ENCODE results near the gene RAB39A. TPM values are rescaled to one million over a fixed set of nuclear protein-coding genes. Genes with fewer than 3 reads are reported as not detected.
A peak's percentile ranks its signal among the peaks of the same experiment; 100 is the strongest.

Gene RAB39A
- total and polyA plus RNA-seq, 9 of the 15 experiments (the other 6 are each of a cell fraction or from before 2014, with no cell fraction given) = not detected

DNA sequence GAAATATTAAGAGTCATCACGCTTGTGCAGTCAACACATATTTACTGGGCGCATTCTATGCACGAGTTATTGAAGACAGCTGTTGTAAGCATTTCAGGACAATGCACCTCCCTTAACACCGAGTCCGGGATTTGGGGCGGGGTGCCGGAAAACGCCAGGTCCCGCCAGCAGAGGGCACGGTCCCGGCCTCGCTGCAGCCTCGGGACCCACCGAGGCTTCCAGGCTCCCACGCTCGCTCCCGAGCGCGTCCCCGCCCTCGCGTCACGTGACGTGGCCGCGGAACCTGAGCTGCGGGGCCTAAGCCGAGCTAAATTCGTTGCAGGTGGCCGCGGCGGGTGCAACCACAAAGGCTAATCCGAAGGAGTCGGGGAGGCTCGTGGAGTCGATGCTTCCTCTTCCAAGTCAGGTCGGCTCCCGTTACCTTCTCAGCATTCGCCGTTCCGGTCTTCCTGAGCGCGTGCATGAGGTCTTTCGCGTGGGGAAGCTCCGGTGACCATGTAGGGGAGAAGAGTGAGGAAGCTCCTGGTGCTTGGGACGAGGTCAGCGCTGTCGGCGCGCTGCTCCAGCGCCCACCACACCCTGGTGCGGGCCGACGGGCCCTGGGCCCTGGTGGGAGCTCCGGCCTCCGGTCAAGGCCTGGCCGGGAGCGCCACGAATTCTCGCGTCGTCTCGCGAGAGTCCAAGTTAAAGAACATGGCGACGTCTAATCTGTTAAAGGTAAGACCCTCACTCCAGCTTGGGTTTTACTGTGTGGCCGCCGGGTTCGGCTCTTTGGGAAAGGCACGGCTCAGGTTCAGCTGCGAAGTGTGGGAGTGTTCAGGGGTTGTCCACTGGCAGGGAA is 80.6 kb downstream of the RAB39A start, which contains the start of gene CUL5 (continued):
- TF ChIP-seq MITF (IDR thresholded peaks at IDR 0.05) (peak; percentile 93), ZNF41 (CRISPR knock-in tag; conservative IDR thresholded peaks at IDR 0.05) (0 out of 2 replicates have a peak, but pooled peaks have one; percentile 16), HLTF (IDR thresholded peaks at IDR 0.05) (peak; percentile 63; the same call in 1 of the 2 replicates), POLR2G (IDR thresholded peaks at IDR 0.05; ENCODE audit: low read depth, low read length) (peak; percentile 99), MAZ (CRISPR knock-in tag; conservative IDR thresholded peaks at IDR 0.05 in 1 of 2, IDR thresholded peaks at IDR 0.05 in 1 of 2) (peak; percentile 89 to 91), ZZZ3 (IDR thresholded peaks at IDR 0.05) (peak; percentile 94), EGR1 (conservative IDR thresholded peaks at IDR 0.05) (peak; percentile 77), POLR2A (conservative IDR thresholded peaks at IDR 0.05) (peak; percentile 94), ATF7 (IDR thresholded peaks at IDR 0.05) (peak; percentile 65; the same call in 1 of the 2 replicates), NR4A1 (CRISPR knock-in tag; IDR thresholded peaks at IDR 0.05) (no peak), NR4A1 (tag; IDR thresholded peaks at IDR 0.05) (peak; percentile 81), RB1 (IDR thresholded peaks at IDR 0.05; ENCODE audit: low read depth) (peak; percentile 81), MAX (CRISPR knock-in tag; IDR thresholded peaks at IDR 0.05) (peak; percentile 95), ZNF589 (CRISPR knock-in tag; IDR thresholded peaks at IDR 0.05; ENCODE audit: low read depth) (peak; percentile 82), MECOM (CRISPR knock-in tag; IDR thresholded peaks at IDR 0.05) (no peak), FOXK1 (CRISPR knock-in tag; IDR thresholded peaks at IDR 0.05; ENCODE audit: borderline replicate concordance) (peak; percentile 94), ZNF644 (tag; IDR thresholded peaks at IDR 0.05; ENCODE audit: low read depth) (peak; percentile 79), POLR2B (IDR thresholded peaks at IDR 0.05; ENCODE audit: low read depth, partially characterized antibody) (peak; percentile 82), RBM34 (IDR thresholded peaks at IDR 0.05; ENCODE audit: borderline replicate concordance, insufficient read depth, low read length) (no peak), ESRRA (IDR thresholded peaks at IDR 0.05; ENCODE audit: borderline replicate concordance, low read depth) (peak; percentile 61; the same call in 1 of the 2 replicates), FOXJ2 (tag; IDR thresholded peaks at IDR 0.05) (peak; percentile 32; the same call in 1 of the 2 replicates), CBFA2T3 (IDR thresholded peaks at IDR 0.05) (peak; percentile 29; the same call in 1 of the 2 replicates)
- TF ChIP-seq, protein P1, sequence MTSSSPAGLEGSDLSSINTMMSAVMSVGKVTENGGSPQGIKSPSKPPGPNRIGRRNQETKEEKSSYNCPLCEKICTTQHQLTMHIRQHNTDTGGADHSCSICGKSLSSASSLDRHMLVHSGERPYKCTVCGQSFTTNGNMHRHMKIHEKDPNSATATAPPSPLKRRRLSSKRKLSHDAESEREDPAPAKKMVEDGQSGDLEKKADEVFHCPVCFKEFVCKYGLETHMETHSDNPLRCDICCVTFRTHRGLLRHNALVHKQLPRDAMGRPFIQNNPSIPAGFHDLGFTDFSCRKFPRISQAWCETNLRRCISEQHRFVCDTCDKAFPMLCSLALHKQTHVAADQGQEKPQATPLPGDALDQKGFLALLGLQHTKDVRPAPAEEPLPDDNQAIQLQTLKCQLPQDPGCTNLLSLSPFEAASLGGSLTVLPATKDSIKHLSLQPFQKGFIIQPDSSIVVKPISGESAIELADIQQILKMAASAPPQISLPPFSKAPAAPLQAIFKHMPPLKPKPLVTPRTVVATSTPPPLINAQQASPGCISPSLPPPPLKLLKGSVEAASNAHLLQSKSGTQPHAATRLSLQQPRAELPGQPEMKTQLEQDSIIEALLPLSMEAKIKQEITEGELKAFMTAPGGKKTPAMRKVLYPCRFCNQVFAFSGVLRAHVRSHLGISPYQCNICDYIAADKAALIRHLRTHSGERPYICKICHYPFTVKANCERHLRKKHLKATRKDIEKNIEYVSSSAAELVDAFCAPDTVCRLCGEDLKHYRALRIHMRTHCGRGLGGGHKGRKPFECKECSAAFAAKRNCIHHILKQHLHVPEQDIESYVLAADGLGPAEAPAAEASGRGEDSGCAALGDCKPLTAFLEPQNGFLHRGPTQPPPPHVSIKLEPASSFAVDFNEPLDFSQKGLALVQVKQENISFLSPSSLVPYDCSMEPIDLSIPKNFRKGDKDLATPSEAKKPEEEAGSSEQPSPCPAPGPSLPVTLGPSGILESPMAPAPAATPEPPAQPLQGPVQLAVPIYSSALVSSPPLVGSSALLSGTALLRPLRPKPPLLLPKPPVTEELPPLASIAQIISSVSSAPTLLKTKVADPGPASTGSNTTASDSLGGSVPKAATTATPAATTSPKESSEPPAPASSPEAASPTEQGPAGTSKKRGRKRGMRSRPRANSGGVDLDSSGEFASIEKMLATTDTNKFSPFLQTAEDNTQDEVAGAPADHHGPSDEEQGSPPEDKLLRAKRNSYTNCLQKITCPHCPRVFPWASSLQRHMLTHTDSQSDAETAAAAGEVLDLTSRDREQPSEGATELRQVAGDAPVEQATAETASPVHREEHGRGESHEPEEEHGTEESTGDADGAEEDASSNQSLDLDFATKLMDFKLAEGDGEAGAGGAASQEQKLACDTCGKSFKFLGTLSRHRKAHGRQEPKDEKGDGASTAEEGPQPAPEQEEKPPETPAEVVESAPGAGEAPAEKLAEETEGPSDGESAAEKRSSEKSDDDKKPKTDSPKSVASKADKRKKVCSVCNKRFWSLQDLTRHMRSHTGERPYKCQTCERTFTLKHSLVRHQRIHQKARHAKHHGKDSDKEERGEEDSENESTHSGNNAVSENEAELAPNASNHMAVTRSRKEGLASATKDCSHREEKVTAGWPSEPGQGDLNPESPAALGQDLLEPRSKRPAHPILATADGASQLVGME (CRISPR knock-in tag; IDR thresholded peaks at IDR 0.05) = peak; percentile 86; the same call in 1 of the 2 replicates
